H9 (cell line): ENCODE measurements around the gene GPM6B. TPM values are rescaled to one million over a fixed set of nuclear protein-coding genes. Genes with fewer than 3 reads are reported as not detected.

Experiments used
- DNase-seq: peaks from one replicate; pipeline ENCODE4 v3.0.0-alpha.2; 2017
- H2AFZ ChIP-seq: one replicate; pipeline ENCODE4 v1.6.1; 2013; ENCODE audit warnings: mild to moderate bottlenecking, low read length, control low read depth, moderate library complexity
- H2AK5ac ChIP-seq: 2 replicates; pipeline ENCODE4 v1.6.1; 2013; ENCODE audit warnings: low read length, control low read depth, mixed read lengths; ENCODE audit not compliant: insufficient read length
- H2BK120ac ChIP-seq: one replicate; pipeline ENCODE4 v1.6.1; 2013; ENCODE audit warnings: low read depth, mild to moderate bottlenecking, low read length, control low read depth, inconsistent platforms; ENCODE audit not compliant: poor library complexity, severe bottlenecking
- H2BK12ac ChIP-seq: 2 replicates; pipeline ENCODE4 v1.6.1; 2013; ENCODE audit warnings: low read length, control low read depth, mixed read lengths, low read depth; ENCODE audit not compliant: insufficient read length
- H2BK15ac ChIP-seq: 2 replicates; pipeline ENCODE4 v1.6.1; 2013; ENCODE audit warnings: low read depth, low read length, control low read depth
- H2BK20ac ChIP-seq: one replicate; pipeline ENCODE4 v1.6.1; 2013; ENCODE audit warnings: low read depth, mild to moderate bottlenecking, low read length, control low read depth, inconsistent platforms; ENCODE audit not compliant: poor library complexity, severe bottlenecking
- H2BK5ac ChIP-seq: 2 replicates; pipeline ENCODE4 v1.6.1; 2013; ENCODE audit warnings: low read length, control low read depth, mixed read lengths; ENCODE audit not compliant: insufficient read length
- H3K14ac ChIP-seq: 2 replicates; pipeline ENCODE4 v1.6.1; 2013; ENCODE audit warnings: low read length, control low read depth; ENCODE audit not compliant: insufficient read depth
- H3K18ac ChIP-seq: 2 replicates; pipeline ENCODE4 v1.6.1; 2013; ENCODE audit warnings: low read depth, mild to moderate bottlenecking, mixed read lengths, low read length, control low read depth; ENCODE audit not compliant: insufficient read length
- H3K23ac ChIP-seq: 2 replicates; pipeline ENCODE4 v1.6.1; 2013; ENCODE audit warnings: low read length, control low read depth, mixed read lengths, low read depth; ENCODE audit not compliant: insufficient read length
- H3K23me2 ChIP-seq: 2 replicates; pipeline ENCODE4 v1.6.1; 2013; ENCODE audit warnings: low read depth, mild to moderate bottlenecking, mixed read lengths, low read length, control low read depth; ENCODE audit not compliant: insufficient read length, poor library complexity, severe bottlenecking
- H3K27ac ChIP-seq: 2 replicates; pipeline ENCODE4 v1.5.1; 2013; ENCODE audit warnings: low read length, control low read depth, mixed read lengths, low read depth; ENCODE audit not compliant: insufficient read length
- H3K27me3 ChIP-seq: 2 replicates; pipeline ENCODE4 v1.6.1; 2013; ENCODE audit warnings: low read length, control low read depth, inconsistent platforms; ENCODE audit not compliant: insufficient read depth
- H3K4ac ChIP-seq: 2 replicates; pipeline ENCODE4 v1.6.1; 2013; ENCODE audit warnings: low read depth, mild to moderate bottlenecking, control low read depth, inconsistent platforms, low read length, moderate library complexity
- H3K4me1 ChIP-seq: 2 replicates; pipeline ENCODE4 v1.6.1; 2013; ENCODE audit warnings: low read length, control low read depth, inconsistent platforms; ENCODE audit not compliant: insufficient read depth
- H3K4me2 ChIP-seq: 2 replicates; pipeline ENCODE4 v1.6.1; 2013; ENCODE audit warnings: low read length, control low read depth, mixed read lengths; ENCODE audit not compliant: insufficient read length, insufficient read depth
- H3K56ac ChIP-seq: 2 replicates; pipeline ENCODE4 v1.6.1; 2013; ENCODE audit warnings: low read depth, mild to moderate bottlenecking, mixed read lengths, low read length, control low read depth; ENCODE audit not compliant: insufficient read length
- H3K79me1 ChIP-seq: 2 replicates; pipeline ENCODE4 v1.6.1; 2013; ENCODE audit warnings: low read depth, mild to moderate bottlenecking, moderate library complexity, low read length, control low read depth, inconsistent platforms; ENCODE audit not compliant: insufficient read depth, poor library complexity, severe bottlenecking
- H3K79me2 ChIP-seq: 2 replicates; pipeline ENCODE4 v1.6.1; 2013; ENCODE audit warnings: low read length, control low read depth, inconsistent platforms; ENCODE audit not compliant: insufficient read depth
- H3K9ac ChIP-seq: 2 replicates; pipeline ENCODE4 v1.6.1; 2013; ENCODE audit warnings: low read length, control low read depth, mixed read lengths; ENCODE audit not compliant: insufficient read length; ENCODE audit errors: extremely low read depth
- H3K9me3 ChIP-seq: one replicate; pipeline ENCODE4 v1.6.1; 2013; ENCODE audit warnings: low read depth, low read length, inconsistent platforms; ENCODE audit not compliant: control insufficient read depth
- H3T11ph ChIP-seq: one replicate; pipeline ENCODE4 v1.6.1; 2013; ENCODE audit warnings: mild to moderate bottlenecking, low read length, control low read depth, inconsistent platforms
- H4K20me1 ChIP-seq: one replicate; pipeline ENCODE4 v1.6.1; 2013; ENCODE audit not compliant: control insufficient read depth, insufficient read length, insufficient read depth
- H4K5ac ChIP-seq: 2 replicates; pipeline ENCODE4 v1.6.1; 2013; ENCODE audit warnings: low read depth, mild to moderate bottlenecking, mixed read lengths, low read length, control low read depth; ENCODE audit not compliant: insufficient read length
- H4K8ac ChIP-seq: replicated peaks from 2 replicates; pipeline ENCODE4 v1.6.1; 2013; ENCODE audit warnings: low read length, control low read depth, mixed read lengths, low read depth; ENCODE audit not compliant: insufficient read length
- H4K91ac ChIP-seq: 2 replicates; pipeline ENCODE4 v1.6.1; 2013; ENCODE audit warnings: low read depth, mild to moderate bottlenecking, moderate library complexity, mixed read lengths, low read length, control low read depth; ENCODE audit not compliant: insufficient read length
- H3K27ac Mint-ChIP-seq, 3 experiments: 2 replicates in 2 of 3; 3 replicates in 1 of 3; pipeline ENCODE4 v1.8.0; 2020 to 2021; ENCODE audit warnings: mixed read lengths in 3 of 3, mild to moderate bottlenecking in 1 of 3, moderate library complexity in 1 of 3
- H3K27me3 Mint-ChIP-seq: 2 replicates; pipeline ENCODE4 v1.8.0; 2021; ENCODE audit warnings: low read depth, mild to moderate bottlenecking, moderate library complexity, mixed read lengths
- H3K36me3 Mint-ChIP-seq, 3 experiments: 2 replicates in 2 of 3; 3 replicates in 1 of 3; pipeline ENCODE4 v1.8.0; 2020 to 2021; ENCODE audit warnings: low read depth in 3 of 3, mixed read lengths in 3 of 3; ENCODE audit not compliant: insufficient read depth in 1 of 3
- H3K4me1 Mint-ChIP-seq, 2 experiments: 2 replicates each; pipeline ENCODE4 v1.8.0; 2020; ENCODE audit warnings: mixed read lengths in 2 of 2
- H3K4me3 Mint-ChIP-seq, 2 experiments: 2 replicates in 1 of 2; 3 replicates in 1 of 2; pipeline ENCODE4 v1.8.0; 2020 to 2021; ENCODE audit warnings: mild to moderate bottlenecking in 2 of 2, mixed read lengths in 2 of 2, moderate library complexity in 1 of 2
- H3K9me3 Mint-ChIP-seq, 2 experiments: 2 replicates in 1 of 2; 3 replicates in 1 of 2; pipeline ENCODE4 v1.8.0; 2020; ENCODE audit warnings: mild to moderate bottlenecking in 2 of 2, mixed read lengths in 2 of 2, moderate library complexity in 1 of 2
- CTCF ChIP-seq: fragments of 200-600 bp; sonication (generic); conservative IDR thresholded peaks from 3 replicates; pipeline ENCODE4 v1.8.0; 2021; ENCODE audit warnings: antibody characterized with exemption, mild to moderate bottlenecking
- WGBS: extraction: QIAGEN DNeasy Blood & Tissue Kit; methylation state at CpG from one replicate; pipeline ENCODE4 v1.1.7; 2013; ENCODE audit warnings: missing lambda C conversion rate, low lambda C conversion rate, mixed read lengths; ENCODE audit not compliant: insufficient read length; ENCODE audit errors: extremely low coverage; 5-methylcytosine and 5-hydroxymethylcytosine counted together
- total RNA-seq: library from RNA; stranded (reverse); gene quantifications from 2 replicates; pipeline ENCODE4 v1.2.1, GENCODE V29; 2021

Gene GPM6B
- total RNA-seq, 1 experiment from 2014 or later, result 73.9 TPM

- DNase-seq, result no peak
- H3K79me2 ChIP-seq, result peaks cover 4% of the 10 kb centered on the region; the same call in 1 of the 2 replicates
- no peak overlapping the region for H2AFZ ChIP-seq
- peaks cover 3% of the 10 kb centered on the region for H3K79me1 ChIP-seq
- H2BK12ac ChIP-seq, result no peak overlapping the region
- peaks cover 21 to 54% (median 23%) of the 10 kb centered on the region in 3 experiments for H3K36me3 Mint-ChIP-seq
- no peak overlapping the region for H3K14ac ChIP-seq
- no peaks in the 10 kb centered on the region for H3K9me3 ChIP-seq
- no peaks in the 10 kb centered on the region for H3K27me3 Mint-ChIP-seq
- H3K18ac ChIP-seq, result no peak overlapping the region
- no peaks in the 10 kb centered on the region for H3K27me3 ChIP-seq
- H3K56ac ChIP-seq, result no peak overlapping the region
- no peaks in the 10 kb centered on the region for H4K20me1 ChIP-seq
- H2BK5ac ChIP-seq, result no peak overlapping the region
- H2BK120ac ChIP-seq, result no peak overlapping the region
- H2BK15ac ChIP-seq, result no peak overlapping the region
- H3K27ac ChIP-seq, result no peak overlapping the region
- H3K23ac ChIP-seq, result no peak overlapping the region
- H2AK5ac ChIP-seq, result no peak overlapping the region
- no peak overlapping the region for H3K27ac Mint-ChIP-seq
- no peak overlapping the region for H4K5ac ChIP-seq
- H3K4me1 Mint-ChIP-seq, result peaks cover 2 to 12% of the 10 kb centered on the region in 2 experiments; a peak in 3 of 4 replicates
- H3K4me1 ChIP-seq, result no peaks in the 10 kb centered on the region
- no peak overlapping the region for H2BK20ac ChIP-seq
- no CpG with 5 or more reads among the region's 7 CpGs for WGBS
- H3K23me2 ChIP-seq, result no peaks in the 10 kb centered on the region
- H4K8ac ChIP-seq, result no peak overlapping the region
- no peak overlapping the region for H3K4me2 ChIP-seq
- no peak overlapping the region for H4K91ac ChIP-seq
- H3T11ph ChIP-seq, result no peak overlapping the region
- H3K9ac ChIP-seq, result no peak overlapping the region
- no peak for TF ChIP-seq CTCF
- no peak overlapping the region for H3K4me3 Mint-ChIP-seq
- H3K4ac ChIP-seq, result no peak overlapping the region
- H3K9me3 Mint-ChIP-seq, result peaks cover 41 to 57% of the 10 kb centered on the region in 2 experiments
Observed at GRCh38 chrX:13721819-13722519, 94.9 kb downstream of the GPM6B start.
